ENCODE results near the gene ZNF22. TPM values are rescaled to one million over a fixed set of nuclear protein-coding genes. Genes with fewer than 3 reads are reported as not detected.

Gene ZNF22
- total RNA-seq, 1 experiment from 2014 or later: 36.9 TPM

DNA sequence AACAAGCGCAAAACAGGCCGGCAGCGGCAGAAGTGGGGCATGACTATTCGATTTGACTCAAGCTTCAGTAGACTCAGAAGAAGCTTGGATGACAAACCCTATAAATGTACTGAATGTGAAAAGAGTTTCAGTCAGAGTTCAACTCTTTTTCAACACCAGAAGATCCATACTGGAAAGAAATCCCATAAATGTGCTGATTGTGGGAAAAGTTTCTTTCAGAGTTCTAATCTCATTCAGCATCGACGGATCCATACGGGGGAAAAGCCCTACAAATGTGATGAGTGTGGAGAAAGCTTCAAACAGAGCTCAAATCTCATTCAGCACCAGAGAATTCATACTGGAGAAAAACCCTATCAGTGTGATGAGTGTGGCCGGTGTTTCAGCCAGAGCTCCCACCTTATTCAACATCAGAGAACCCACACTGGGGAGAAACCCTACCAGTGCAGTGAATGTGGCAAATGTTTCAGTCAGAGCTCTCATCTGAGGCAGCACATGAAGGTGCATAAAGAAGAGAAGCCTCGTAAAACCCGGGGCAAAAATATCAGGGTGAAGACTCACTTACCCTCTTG is 2.8 kb downstream of the ZNF22 start:
- Histone ChIP-seq H3K23me2 (ENCODE audit: insufficient read length, low read depth, low read length, poor library complexity, severe bottlenecking) (peaks cover 5% of the 10 kb centered on the region), H3K79me1 (ENCODE audit: insufficient read depth, low read depth, low read length, poor library complexity, severe bottlenecking) (peaks cover 2% of the 10 kb centered on the region), H3K4ac (ENCODE audit: low read depth, low read length) (no peak overlapping the region), H3K27ac (ENCODE audit: insufficient read length, low read depth, low read length) (no peak overlapping the region), H4K91ac (ENCODE audit: insufficient read length, low read depth, low read length) (no peak overlapping the region), H3K14ac (ENCODE audit: insufficient read depth, low read length) (no peak overlapping the region), H3K9ac (ENCODE audit: extremely low read depth, insufficient read length, low read length) (no peak overlapping the region), H4K8ac (replicated peaks; ENCODE audit: insufficient read length, low read depth, low read length) (no peak overlapping the region), H4K20me1 (ENCODE audit: control insufficient read depth, insufficient read depth, insufficient read length) (no peaks in the 10 kb centered on the region), H3K4me2 (ENCODE audit: insufficient read depth, insufficient read length, low read length) (no peak overlapping the region), H3K23ac (ENCODE audit: insufficient read length, low read depth, low read length) (no peak overlapping the region), H3K56ac (ENCODE audit: insufficient read length, low read depth, low read length) (no peak overlapping the region), H3K9me3 (ENCODE audit: control insufficient read depth, low read depth, low read length) (no peaks in the 10 kb centered on the region), H2AK5ac (ENCODE audit: insufficient read length, low read length) (no peak overlapping the region), H3K79me2 (ENCODE audit: insufficient read depth, low read length) (no peaks in the 10 kb centered on the region; the same call in 1 of the 2 replicates), H3K4me1 (ENCODE audit: insufficient read depth, low read length) (no peaks in the 10 kb centered on the region; the same call in 1 of the 2 replicates), H2BK20ac (ENCODE audit: low read depth, low read length, poor library complexity, severe bottlenecking) (no peak overlapping the region), H2AFZ (ENCODE audit: low read length) (no peak overlapping the region), H3K27me3 (ENCODE audit: insufficient read depth, low read length) (no peaks in the 10 kb centered on the region), H2BK120ac (ENCODE audit: low read depth, low read length, poor library complexity, severe bottlenecking) (no peak overlapping the region), H2BK12ac (ENCODE audit: insufficient read length, low read depth, low read length) (no peak overlapping the region), H4K5ac (ENCODE audit: insufficient read length, low read depth, low read length) (no peak overlapping the region), H2BK5ac (ENCODE audit: insufficient read length, low read length) (no peak overlapping the region), H2BK15ac (ENCODE audit: low read depth, low read length) (no peak overlapping the region), H3K18ac (ENCODE audit: insufficient read length, low read depth, low read length) (no peak overlapping the region), H3T11ph (ENCODE audit: low read length) (no peak overlapping the region)
- no peak overlapping the region for H3K4me3 Mint-ChIP-seq
- peaks cover 22 to 30% of the 10 kb centered on the region in 2 experiments for H3K4me1 Mint-ChIP-seq
- no peak for DNase-seq
- peaks cover 12% of the 10 kb centered on the region for H3K27me3 Mint-ChIP-seq (ENCODE audit: low read depth)
- H3K27ac Mint-ChIP-seq: no peak overlapping the region
- TF ChIP-seq, protein P1, sequence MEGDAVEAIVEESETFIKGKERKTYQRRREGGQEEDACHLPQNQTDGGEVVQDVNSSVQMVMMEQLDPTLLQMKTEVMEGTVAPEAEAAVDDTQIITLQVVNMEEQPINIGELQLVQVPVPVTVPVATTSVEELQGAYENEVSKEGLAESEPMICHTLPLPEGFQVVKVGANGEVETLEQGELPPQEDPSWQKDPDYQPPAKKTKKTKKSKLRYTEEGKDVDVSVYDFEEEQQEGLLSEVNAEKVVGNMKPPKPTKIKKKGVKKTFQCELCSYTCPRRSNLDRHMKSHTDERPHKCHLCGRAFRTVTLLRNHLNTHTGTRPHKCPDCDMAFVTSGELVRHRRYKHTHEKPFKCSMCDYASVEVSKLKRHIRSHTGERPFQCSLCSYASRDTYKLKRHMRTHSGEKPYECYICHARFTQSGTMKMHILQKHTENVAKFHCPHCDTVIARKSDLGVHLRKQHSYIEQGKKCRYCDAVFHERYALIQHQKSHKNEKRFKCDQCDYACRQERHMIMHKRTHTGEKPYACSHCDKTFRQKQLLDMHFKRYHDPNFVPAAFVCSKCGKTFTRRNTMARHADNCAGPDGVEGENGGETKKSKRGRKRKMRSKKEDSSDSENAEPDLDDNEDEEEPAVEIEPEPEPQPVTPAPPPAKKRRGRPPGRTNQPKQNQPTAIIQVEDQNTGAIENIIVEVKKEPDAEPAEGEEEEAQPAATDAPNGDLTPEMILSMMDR (conservative IDR thresholded peaks at IDR 0.05): no peak
- H3K9me3 Mint-ChIP-seq: peaks cover 12 to 27% of the 10 kb centered on the region in 2 experiments; a peak in 4 of 5 replicates
- no CpG with 5 or more reads among the region's 10 CpGs for WGBS (ENCODE audit: extremely low coverage, insufficient read length, low lambda C conversion rate)
- H3K36me3 Mint-ChIP-seq (ENCODE audit: insufficient read depth in 1 of 3, low read depth in 3 of 3): peaks cover 28 to 42% (median 29%) of the 10 kb centered on the region in 3 experiments

All from H9 (cell line).